T-helper 2 cell (primary cell): Measurements from ENCODE around the gene WDHD1.
A peak's percentile ranks its signal among the peaks of the same experiment; 100 is the strongest.
"Not testable (repeated sequence)": the region's sequence is repeated elsewhere in the genome, so short reads cannot be mapped to it uniquely, and the experiment has no call there.

Experiments used
- DNase-seq, 5 experiments: peaks; one replicate each; pipeline versions ENCODE4 v3.0.0 to v3.0.0-alpha.2; 2012 to 2022

The WDHD1 gene

DNA sequence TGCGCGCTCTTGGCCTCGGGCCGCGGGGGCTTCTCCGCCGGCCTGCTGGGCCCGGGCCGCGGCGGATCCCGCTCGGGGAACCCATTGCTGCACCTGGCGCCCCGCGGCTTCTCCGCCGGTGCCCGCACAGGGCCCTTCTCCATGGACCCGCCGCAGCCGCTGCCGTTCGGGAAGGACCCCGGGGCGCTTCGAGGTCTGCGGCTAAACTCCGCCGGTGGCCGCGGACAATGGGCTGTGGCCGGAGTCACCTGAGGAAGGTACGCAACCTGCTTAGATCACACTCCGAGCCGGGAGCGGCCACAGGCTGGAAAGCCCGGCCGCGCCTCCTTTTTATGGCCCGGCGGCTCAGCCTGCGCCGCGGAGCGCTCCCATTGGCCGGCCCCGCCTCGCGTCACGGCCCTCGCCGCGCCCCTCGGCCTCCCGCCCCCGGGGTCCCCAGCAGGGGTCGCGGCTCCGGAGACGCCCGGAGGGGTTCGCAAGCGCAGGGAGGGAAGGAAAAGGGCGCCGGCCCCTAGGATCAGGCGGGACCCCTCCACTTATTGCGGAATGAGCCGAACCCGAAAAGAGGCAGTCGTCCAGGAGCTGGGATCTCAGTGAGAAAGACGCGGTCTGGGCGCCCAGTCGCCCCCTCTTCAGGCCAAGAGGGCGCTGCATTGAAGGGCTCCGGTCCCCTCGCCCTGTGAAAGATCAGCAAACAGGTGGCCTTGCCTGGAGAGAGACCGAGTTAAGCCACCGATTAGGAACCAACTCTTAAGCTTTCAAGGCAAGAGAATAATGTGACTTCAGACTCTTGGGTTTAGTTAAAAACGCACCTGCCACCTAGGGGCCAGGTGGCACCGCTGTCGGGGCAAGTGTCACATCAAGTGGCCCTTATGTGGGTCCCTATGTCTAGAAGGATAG, 124.1 kb downstream of the WDHD1 start, which contains the start of gene GCH1:
GCH1 (minus strand) TSS at position 306 of the 900 bp plus-strand sequence; CDS start at position 143, 163 bp downstream.
- DNase-seq: peak; percentile 50 to 82 (median 75)

DNA sequence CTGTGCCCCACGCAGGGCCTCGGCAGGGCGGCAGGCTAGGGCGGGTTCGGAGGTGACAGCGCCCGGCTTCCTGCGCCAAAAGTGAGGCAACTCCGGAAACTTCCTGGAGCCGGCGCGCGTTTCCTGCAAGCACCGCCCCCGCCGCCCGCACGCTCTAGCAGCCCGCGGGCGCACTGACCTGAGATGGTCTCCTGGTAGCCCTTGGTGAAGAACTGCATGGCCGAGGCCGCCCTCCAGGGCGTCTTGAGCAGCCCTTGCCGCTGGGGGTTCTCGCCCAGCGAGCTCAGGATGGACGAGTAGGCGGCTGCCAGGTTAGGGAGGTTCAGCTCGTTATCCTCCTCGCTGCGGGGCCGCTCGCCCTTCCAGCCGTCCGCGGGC, 124.8 kb downstream of the WDHD1 start:
- peak; percentile 55 to 89 (median 75) for DNase-seq

DNA sequence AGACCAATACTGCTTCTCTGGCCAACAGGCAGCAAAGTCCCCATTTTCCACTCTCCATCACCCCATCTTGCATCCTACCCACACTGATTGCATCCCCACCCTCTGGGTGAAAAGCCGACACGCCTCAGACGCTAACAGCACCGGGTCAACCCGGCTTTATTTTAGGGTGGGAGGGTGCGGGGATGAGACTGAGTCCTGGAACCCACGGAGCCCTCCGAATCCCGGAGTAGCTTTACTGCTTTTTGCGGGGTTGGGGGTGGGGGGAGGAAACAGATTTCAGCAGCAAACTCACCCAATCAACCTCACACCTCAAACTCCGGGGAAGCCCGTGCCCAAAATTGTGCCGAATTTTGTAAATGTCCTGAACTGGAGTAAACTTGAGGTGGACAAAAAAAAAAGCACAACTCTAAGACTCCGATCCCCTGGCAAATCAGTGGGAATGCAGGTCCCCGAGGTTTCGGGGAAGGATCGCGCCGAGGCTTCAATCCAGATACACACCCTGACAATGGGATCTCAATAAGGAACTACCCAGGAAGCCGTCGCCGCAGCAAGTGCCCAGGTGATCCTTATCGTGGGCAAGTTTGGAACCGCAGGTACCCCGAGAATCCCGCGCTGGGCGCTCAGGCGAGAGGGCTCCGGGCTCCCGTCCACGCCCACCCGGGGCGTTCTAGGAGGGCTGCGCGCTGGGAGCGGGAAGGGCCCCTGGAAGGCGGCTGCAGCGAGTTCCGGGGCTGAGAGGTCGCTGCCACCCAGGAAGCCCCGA, 125.3 kb downstream of the WDHD1 start:
- DNase-seq: peak in 2 of 5 experiments; percentile 3 to 33

DNA sequence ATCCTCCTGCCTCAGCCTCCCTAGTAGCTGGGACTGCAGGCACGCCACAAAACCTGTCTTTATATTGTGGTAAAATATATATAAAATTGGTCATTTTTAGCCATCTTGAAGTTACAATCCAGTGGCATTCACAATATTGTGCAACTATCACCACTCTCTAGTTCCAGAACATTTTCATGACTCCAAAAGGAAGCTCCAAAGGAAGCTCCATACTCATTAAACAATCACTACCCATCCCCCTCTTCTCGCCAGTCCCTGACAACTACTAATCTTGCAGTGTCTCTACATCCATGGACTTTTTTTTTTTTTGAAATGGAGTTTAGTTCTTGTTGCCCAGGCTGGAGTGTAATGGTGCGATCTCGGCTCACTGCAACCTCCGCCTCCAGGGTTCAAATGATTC, 127.3 kb downstream of the WDHD1 start:
- no peak for DNase-seq

DNA sequence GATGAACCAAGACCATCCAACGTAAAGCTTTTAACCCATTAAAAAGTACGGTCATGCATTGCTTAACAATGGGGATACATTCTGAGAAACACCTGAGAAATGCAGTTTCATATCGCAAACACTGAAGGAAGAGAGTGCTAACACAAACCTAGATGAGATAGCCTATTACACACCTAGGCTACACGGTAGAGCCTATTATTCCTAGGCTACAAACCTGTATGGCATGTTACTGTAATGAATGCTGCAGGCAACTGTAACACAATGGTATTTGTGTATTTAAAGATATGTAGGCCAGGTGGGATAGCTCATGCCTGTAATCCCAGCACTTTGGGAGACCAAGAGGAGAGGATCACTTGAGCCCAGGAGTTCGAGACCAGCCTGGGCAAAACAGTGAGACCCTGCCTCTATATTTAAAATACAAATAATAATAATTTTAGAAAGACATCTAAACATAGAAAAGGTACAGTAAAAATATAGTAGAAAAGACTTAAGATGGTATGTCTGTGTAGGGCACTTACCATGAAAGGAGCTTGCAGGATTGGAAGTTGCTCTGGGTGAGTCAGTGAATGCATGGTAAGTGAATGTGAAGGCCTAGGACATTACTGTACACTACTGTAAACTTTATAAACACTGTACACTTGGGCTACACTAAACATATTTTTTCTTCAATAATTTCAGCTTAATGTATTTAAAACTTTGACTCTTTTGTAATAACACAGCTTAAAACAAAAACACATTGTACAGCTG, 128.9 kb downstream of the WDHD1 start:
- not testable (repeated sequence) for DNase-seq

DNA sequence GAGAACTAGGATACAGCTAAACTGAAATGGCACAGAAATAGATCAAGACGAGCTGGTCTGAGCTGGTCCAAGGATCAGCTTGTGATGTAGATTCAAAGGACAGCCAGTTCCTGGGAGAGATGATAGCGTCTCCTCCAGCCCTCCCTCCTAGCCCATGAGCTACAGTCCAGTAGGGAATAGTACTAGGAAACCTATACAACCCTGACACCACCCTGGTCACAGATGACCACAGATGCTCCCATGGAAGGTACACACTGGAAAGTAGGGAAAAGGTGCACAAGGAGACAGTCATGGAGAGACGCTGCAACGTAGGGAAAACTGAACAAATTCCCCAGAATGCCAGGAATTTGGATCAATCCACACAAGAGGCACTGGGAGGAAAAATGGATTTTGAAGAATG, 131.2 kb downstream of the WDHD1 start:
- DNase-seq: no peak

DNA sequence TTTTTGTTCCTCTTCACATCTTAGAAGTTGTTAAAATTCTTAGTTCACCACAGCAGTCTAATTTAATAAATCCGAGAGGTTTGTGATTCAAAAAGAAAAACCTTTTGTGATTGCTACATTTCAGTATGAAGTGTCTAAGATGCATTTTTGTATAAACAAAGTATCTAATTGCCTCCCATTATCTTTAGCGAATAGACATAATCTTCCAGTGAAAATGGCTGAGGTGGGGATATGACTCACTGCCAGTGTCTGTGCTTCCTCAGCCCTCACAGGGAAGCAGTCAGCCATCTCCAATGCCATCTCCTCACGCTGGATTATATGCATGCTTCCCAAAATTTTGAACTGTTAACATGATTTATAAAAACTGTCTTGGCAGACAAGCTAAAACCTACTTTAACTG, 131.9 kb downstream of the WDHD1 start:
- peak in 1 of 5 experiments; percentile 13 for DNase-seq

DNA sequence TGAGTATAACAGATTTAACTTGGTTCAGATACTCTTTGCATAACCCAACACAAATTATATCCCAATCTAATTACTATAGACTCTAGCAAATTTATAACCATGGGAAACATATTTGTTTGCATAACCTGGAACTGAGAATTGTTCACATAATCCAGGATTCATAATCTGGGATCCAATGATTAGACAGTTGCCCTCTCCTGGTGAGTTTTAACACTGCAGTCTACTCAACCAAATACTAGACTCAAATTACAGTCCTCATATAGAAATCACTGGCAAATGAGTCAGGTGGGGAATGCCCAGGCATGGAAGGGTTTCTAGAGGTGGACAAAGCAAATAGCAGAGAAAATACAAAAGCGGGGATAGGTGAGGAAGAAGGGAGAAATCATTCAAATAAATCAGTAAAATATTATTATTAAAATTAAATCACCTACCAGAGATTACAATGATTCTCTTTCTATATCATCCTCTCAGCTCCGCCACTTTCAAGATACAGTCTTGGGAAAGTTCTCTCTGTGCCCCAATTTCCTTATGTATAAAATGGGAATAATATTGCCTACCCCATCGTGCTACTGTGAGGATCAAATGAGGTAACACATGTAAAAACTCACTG, 133.6 kb downstream of the WDHD1 start:
- peak in 1 of 5 experiments; percentile 34 for DNase-seq

DNA sequence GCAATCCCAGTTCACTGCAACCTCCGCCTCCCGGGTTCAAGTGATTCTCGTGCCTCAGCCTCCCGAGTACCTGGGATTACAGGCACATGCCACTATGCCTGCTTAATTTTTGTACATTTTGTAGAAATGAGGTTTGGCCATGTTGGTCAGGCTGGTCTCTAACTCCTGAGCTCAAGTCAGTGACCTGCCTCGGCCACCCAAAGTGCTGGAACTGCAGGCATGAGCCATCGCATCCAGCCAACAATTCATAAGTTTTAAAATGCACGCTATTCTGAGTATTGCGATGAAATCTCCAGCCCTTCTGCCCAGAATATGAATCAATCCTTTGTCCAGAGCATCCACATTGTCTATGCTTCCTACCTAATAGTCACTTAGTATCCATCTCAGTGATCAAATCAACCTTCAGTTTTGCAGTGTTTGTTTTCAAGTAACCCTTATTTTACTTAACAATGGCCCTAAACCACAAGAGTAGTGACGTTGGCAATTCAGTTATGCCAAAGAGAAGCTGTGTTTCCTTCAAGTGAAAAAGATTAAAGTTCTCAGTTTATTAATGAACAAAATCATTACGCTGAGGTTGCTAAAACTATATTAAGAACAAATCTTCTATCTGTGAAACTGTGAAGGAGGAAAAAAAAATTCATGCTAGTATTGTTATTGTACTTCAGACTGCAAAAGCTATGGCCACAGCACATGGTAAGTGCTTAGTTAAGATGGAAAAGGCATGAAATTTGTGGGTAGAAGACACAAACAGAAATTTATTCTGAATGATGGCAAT, 135.2 kb downstream of the WDHD1 start:
- peak in 1 of 5 experiments; percentile 6 for DNase-seq

DNA sequence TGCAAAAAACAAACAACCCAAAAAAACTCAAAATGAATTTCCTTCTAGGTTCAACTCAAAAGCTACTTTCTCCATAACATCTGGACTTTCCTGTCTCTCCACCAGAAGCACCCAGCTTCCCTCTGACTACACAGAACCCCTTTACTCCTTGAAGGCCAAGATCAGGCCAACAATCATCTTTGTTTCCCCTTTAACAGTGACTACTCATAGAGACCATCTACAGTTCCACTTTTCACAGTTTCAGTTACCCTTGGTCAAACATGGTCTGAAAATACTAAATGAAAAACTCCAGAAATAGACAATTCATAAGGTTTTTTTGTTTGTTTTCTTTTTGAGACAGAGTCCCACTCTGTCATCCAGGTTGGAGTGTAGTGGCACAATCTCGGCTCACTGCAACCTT, 136.1 kb downstream of the WDHD1 start:
- DNase-seq: no peak

DNA sequence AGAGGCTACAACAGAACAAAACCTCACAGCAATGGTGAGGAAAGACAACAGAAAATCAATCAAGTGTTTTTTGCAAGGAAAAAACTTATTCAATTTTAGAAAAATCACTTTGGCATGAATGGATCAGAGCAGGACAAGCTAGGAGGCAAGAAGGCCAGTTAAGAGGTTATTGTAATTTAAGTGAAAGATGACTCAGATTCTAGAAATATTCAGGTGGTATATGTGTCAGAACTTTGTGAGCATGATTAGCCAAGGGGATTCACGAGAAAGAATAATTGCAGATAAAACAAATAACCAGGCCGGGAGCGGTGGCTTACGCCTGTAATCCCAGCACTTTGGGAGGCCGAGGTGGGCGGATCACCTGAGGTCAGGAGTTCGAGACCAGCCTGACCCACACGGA, 137.0 kb downstream of the WDHD1 start:
- DNase-seq: no peak
